Activated CD4-positive, alpha-beta T cell treated with anti-CD3 and anti-CD28 coated beads, Interleukin-2, amount 50 U/mL, for 24 hours (primary cell): ENCODE data around the gene BAZ1A.
"Not testable (repeated sequence)": the region's sequence is repeated elsewhere in the genome, so short reads cannot be mapped to it uniquely, and the experiment has no call there.

Source experiments
- DNase-seq, 2 donors: peaks; one replicate each; pipeline ENCODE4 v3.0.0-alpha.2; 2020; ENCODE audit warnings: low read depth in 1 of 2, low spot score in 1 of 2

Gene BAZ1A

DNA sequence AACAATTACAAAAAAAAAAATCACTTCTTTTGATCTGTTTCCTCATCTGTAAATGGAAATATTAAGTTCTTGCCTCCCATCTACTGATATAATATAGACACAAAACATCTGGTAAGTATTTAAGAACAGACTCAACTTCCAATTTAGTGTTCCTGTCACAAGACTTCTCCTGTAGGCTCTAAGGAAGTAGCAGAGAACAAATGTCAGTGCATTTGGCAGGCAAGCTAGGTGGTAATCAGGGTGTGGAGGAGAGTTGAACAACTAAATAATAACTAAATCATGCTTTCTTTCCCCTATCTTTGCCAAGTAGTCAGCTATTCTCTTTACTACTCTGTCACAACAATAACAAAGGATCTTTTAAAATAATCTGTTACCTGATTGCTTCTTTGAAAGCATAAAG lies 22.1 kb downstream of the BAZ1A start:
- DNase-seq: no peak

DNA sequence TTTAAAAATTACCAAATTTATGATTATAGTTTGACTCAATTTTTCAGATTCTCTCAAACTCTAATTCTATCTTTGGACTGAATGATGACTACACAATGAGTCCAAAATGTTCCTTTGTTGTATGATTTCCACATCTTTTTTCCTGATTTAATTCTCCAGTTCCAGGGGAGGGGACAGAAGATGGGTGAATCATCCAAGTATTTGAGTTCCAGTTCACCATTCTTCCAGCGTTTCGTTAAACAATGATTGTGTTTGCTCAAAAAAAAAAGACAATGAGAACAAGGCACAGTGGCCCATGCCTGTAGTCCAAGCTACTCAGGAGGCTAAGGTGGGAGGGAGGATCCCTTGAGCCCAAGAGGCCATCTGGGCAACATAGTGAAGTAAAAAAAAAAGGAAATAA lies 23.8 kb downstream of the BAZ1A start:
- no peak for DNase-seq

DNA sequence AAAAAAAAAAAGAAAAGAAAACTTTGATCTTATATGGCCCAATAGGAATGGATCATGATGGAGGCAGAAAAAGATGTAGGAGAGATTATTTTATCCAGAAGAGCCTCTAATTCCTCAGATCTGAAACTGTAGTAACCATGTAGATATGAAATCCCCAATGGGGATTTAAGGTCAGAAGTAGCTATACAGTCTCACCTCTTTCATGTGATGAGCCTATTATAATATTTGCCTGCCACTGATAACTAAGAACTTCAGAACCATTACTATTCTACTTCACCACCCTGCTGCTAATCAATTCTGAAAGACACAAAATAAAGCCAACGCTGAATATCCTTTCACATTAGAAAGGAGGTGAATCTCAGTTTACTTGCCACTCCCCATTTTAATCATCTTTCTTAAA lies 29.3 kb downstream of the BAZ1A start:
- DNase-seq: no peak

DNA sequence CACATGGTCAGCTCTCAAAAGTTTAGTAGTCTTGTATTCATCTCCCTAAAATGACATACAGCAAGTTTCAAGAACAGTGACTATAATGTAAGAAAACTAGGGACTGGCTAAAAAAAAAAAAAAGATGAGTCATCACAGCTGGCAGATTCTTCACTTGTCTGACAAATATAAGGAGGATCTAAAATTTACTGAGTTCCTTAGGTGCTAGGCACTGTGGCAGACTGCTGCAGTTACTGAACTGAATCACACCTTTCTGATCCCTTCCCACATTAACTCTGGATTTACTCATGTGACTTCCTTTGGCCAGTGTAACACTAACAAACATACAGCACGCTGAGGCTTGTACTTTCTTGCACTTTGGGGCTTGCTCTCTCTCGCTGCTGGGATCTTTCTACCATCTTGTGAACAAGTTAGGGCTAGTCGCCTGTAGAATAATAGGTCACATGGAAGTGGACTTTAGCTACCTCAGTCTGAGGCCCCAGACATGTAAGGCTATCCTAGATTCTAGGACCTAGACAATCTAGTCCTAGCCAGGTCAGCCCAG lies 32.1 kb downstream of the BAZ1A start:
- DNase-seq: peak in 1 of 2 donors; percentile 15

DNA sequence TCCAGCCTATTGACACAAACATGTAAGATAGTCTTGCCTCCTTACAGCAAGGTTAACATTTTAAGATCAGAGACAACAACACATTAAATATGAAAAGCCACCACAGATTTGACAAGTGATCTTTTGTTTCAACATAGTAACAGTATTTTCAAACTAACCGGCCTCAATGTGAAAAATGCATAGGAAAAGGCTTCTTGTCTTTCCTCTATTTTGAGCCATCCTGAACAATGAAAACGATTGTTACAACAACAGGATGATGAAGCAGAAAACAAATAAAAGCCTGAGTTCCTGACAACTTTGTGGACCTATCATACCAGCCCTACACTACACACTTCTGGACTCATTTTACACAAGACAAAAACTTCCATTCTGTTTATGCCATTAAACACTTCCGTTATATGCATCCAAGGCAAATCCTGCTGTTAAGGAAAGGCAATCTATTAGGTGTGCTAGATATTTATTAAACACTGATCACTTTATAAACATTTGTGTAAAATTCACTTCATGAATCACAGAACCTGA lies 37.3 kb downstream of the BAZ1A start:
- DNase-seq: no peak

DNA sequence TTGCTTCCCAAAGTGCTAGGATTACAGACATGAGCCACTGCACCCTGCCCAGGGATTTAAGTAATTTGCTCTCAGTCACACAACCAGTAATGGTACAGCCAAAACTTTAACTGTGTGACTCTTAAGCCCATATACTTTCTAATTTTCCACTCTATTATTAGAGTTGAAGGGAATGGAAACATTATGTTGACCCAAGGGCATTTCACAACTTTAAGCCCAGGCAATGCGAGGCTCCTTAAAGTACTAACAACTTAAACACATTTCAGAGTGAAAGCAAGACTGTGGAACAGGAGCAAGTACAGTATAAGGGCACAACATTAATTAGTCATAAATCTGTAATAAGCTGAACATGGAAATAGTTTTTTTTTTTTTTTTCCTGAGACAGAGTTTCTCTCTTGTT lies 39.8 kb downstream of the BAZ1A start:
- no peak for DNase-seq

DNA sequence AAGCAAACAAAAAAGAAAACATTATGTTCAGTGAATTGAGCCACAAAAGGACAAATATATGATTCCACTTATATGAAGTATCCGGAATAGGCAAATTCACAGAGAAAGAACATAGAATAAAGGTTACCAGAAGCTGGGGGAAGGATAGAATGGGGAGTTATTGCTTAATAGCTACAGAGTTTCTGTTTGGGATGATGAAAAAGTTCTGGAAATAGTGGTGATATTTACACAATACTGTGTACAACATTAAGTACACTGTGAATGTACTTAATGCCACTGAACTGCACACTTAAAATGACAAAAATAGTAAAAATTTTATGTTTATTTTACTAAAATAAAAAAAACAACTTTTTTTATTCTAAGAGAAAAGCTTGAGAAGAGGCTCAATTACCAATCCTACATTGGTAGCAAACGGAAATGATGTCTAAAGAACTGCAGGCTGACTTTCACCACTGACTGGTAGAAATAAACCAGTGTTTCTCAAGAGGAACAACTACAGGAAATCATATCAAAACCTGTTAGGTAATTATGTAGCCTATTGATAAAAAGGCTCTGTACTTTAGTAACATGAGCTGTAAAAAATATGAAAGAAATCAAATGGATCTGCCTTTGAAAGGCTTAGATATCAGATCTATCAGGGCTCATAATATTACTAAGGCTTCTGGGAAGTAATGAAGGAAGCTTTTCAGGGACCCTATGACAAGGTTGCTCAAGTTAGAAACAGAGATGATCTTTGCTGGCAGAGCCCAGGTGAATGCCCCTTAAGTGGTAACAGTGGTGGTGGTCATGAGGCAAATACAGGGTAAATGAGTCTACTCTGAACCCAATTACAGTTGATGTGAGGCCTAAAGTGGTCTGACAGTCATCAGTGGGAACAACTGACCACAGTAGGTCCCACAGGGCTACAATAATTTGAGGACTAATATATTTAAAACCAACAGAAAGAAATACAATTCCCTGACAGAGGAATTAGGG lies 41.3 kb downstream of the BAZ1A start:
- DNase-seq: no peak

DNA sequence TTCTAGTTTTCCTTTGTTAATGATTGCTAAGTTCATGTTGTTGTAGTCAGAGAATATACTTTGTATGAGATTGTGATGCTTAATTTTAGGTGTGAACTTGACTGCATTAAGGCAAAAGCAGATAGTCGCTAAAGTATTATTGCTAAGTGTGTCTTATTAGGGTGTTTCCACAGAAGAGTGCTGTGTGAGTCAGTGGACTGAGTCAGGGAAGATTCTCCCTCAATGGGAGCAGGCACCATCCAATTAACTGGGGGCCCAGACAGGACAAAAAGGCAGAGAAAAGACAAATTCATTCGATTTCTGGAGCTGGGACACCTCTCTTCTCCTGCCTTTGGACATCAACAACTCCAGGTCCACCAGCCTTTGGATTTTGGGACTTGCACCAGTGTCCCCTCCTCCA lies 48.5 kb downstream of the BAZ1A start:
- DNase-seq: no peak

DNA sequence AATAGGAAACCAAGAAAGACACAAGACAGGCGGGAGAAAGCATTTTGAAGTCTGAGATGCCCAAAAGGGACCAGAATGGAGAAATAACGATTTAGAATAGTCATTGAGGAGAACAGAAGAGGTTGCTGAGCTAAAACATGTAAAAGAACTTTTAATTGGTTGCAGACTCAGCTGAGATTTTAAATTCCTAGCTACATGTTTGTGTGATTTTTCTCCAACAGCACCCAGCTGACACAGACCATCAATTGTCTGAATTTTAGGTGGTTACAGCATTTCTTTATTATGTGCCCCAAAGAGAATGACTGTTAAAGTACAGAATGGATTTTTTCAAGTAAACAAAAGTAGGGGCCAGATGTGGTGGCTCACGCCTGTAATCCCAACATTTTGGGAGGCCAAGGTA lies 50.3 kb downstream of the BAZ1A start:
- no peak for DNase-seq

DNA sequence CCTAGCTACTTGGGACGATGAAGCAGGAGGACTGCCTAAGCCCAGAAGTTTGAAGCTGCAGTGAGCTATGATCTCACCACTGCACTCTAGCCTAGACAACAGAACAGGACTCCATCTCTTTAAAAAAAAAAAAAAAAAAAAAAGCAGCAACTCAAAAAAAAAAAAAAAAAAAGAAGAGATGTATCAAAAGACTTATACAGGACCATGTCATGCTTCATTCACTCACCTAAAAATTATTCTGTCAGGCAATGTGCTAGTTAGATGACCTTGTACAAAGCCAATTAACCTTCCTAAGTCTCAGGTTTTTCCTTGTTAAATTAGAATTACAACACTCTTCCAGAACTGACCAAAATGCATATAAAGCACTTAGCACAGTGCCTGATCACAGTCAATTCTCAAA lies 50.9 kb downstream of the BAZ1A start:
- DNase-seq: no peak

DNA sequence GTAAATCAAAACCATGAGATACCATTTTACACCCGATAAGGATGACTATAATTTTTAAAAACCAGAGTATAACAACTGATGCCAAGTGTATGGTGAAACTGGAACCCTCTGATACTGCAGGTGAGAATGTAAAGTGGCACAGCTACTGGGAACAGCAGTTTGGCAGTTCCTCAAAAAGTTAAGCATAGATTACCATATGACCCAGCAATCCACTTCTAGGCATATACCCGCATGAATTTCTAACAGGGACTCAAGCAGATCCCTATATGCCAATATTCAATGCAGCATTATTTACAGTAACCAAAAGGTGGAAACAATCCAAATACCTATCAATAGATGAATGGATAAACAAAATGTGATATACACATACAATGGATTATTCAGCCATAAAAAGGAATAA lies 57.4 kb downstream of the BAZ1A start:
- no peak for DNase-seq

DNA sequence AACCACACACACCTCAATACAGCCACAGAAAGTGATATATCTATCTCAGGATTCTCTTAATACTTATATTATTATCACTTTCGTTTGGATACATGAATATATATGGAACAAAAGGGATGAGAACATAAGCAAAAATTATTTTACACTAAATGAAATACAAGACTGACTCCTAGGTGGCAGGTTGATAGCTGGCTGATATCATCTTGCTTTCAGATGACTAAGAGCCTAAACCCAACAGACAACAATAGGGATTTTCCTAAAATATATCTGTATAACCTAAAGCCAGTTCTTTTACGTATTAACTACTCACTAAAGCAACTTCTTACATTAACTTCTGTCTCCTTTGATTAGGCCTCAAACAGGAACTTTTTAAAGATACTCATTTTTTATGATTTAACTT lies 65.1 kb downstream of the BAZ1A start:
- no peak for DNase-seq

DNA sequence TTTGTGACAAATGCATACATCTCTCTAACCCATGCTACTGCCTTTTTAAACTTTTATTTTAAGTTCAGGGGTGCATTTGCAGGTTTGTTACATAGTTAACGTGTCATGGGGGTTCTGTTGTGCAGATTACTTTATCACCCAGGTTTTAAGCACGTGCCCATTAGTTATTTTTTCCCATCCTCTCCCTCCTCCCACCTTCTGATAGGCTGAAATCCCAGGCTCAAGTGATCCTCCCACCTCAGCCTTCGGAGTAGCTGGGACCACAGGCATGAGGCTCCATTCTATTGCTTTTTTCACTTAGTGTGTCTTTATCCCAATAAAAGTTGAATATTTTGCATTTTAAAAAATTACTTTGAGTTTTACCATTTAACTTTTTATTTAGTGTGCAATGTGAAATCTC lies 68.9 kb downstream of the BAZ1A start:
- no peak for DNase-seq

DNA sequence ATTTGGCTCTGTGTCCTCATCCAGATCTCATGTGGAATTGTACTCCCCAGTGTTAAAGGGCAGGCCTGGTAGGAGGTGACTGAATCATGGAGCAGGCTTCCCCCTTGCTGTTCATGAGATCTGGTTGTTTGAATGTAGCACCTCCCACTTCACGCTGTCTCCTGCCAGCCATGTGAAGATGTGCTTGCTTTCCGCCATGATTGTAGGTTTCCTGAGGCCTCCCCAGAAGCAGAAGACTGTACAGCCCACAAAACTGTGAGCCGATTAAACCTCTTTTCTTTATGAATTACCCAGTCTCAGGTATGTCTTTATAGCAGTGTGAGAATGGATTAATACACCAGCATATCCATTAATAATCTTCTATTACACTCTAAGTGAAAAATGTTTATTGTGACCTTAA lies 70.2 kb downstream of the BAZ1A start:
- no peak for DNase-seq

DNA sequence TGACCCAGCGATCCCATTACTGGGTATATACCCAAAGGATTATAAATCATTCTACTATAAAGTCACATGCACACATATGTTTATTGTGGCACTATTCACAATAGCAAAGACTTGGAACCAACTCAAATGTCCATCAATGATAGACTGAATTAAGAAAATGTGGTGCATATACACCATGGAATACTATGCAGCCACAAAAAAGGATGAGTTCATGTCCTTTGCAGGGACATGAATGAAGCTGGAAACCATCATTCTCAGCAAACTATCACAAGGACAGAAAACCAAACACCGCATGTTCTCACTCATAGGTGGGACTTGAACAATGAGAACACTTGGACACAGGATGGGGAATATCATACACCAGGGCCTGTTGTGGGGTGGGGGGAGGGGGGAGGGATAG lies 76.3 kb downstream of the BAZ1A start:
- DNase-seq: not testable (repeated sequence)

DNA sequence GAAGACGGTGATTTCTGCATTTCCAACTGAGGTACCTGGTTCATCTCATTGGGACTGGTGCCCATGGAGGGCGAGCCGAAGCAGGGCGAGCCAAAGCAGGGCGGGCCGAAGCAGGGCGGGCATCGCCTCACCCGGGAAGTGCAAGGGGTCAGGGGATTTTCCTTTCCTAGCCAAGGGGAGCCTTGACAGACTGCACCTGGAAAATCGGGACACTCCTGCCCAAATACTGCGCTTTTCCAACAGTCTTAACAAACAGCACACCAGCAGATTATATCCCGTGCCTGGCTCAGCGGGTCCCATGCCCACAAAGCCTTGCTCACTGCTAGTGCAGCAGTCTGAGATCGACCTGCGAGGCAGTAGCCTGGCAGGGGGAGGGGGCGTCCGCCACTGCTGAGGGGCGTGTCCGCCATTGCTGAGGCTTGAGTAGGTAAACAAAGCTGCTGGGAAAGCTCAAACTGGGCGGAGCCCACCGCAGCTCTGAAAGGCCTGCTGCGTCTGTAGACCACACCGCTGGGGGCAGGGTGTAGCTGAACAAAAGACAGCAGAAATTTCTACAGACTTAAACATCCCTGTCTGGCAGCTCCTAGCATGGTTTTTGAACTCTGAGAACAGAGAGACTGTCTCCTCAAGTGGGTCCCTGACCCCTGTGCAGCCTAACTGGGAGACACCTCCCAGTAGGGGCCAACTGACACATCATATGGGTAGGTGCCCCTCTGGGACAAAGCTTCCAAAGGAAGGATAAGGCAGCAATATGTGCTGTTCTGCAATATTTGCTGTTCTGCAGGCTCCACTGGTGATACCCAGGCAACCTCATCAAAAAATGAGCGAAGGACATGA lies 77.2 kb downstream of the BAZ1A start:
- DNase-seq: no peak

DNA sequence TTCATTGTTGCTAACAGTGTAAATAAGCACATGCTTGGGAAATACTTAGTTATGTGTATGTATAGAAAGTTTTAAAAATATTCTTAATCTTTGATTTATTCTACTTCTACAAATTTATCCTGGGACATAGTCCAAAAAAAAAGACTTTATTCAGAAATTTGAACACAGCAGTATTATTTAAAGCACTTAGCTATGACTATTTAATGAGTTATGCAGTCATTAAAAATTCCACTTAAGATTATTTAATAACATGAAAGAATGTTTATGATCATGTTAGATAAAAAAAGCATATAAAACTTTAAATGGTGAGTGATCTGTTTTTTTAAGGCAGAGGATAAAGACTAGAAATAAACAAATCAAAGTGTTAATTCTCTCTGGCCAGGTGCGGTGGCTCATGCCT lies 78.3 kb downstream of the BAZ1A start:
- no peak for DNase-seq

DNA sequence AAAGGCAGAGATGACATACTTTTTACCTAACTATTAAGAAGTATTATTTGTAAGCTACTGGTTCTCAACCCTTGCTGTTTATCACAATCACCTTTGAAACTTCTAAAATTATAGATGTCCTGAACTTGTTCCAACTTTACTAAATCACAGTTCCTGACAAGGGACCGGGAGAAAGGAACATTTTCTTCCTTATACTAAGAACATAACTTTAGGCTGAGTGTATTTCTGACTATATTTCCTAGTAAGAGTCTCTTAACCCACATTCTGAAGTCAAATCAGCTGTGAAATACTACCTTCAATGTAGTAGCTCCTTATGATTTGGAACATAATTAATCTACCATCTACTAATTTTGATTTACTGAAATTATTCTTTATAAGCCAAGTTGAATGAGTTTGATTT lies 80.2 kb downstream of the BAZ1A start:
- DNase-seq: no peak

DNA sequence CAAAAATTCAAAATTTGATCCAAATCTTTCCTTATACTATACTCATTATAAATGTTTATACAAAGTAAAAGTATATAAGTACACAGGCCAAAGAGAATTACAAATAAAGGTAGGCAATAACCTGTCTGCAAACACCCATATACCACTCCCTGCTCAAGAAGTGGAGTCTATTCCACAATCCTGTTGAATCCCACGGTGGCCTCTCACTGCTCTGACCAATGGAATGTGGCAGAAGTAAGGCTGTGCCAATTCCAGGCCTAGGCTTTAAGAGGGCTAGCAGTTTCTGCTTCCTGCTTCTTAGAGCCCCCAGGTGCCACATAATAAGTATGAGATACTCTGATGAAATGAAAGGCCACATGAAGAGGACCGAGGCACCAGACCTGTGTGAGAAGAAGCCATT lies 80.9 kb downstream of the BAZ1A start:
- no peak for DNase-seq

DNA sequence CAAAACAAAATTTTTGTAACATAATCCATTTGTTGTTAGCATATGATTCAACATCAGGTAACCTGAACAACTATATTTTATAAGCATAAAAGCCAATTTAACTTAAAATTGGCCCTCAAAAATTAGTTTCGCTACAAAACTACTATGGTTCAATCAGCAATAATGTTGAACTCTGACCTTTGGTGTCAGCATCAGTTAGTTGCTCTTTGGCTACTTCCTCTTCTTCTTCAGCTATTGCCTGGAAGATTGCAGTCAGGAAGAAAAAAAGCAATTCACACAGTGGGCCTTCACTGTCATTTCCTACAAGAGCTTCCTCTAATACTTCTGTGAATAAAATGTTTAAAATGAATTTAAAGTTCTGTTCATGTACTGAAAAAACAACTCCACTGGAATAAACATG lies 82.6 kb downstream of the BAZ1A start:
- no peak for DNase-seq

DNA sequence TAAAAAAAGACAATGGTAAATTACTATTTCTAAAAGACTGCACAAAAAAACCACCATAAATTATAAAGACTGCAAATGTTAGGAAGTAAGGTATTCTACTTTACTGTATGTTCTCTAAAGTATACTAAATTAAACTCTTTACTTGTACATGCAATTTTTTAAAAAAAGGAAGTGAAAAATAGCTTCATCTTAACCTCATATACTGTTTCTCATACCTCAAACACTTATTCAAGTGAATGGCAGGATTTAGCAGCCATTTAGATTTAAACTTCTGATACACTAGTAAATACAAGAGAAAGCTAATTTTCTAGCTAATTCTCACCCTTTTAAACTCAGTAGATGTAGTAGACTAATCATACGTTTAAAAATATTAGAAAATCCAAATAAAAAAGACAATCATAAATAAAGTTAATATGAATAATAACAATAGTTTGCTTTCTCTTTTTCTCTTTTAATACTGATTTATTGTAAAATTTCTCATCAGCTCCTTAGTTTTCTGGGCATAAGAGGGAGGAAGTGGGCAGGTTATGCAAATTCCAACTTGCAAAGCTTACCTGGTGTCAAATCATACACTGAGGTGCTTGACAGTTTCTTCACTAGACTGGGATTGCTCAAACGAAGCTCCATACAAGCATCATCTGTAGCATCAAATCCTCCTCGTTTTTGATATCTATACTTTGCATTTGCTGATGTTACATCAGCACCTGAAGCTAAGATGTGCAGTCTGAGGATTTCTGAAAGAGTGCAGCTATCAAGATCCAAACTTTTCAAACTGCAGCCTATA lies 89.7 kb downstream of the BAZ1A start:
- DNase-seq: no peak
